ENCODE results near the gene OR8B12.

OR8B12 gene

DNA sequence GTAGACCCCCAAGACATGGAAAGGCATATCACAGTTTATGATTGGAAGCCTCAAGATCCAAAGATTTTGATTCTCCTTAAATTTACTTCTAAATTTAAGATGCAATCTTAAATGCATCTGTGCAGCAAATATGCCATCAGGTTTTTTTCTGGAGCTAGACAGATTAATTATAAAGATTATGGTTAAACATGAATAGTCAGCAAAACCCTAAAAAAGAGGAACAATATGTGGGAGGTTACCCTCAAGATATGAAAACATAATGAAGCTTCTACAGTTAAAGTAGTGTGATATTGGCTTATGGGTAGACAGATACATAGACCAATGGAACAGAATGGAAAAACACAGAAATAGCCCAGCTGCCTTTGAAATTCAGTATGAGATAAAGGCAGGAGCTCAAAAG is 31.7 kb downstream of the OR8B12 start:
- H3K9me3 ChIP-seq (ENCODE audit: control extremely low read depth in 1 of 5, control insufficient read depth in 4 of 5, insufficient read depth in 2 of 5, low read depth in 1 of 5, low read length in 4 of 5), result peaks cover 0 to 6% (median 0%) of the 10 kb centered on the region in 5 experiments
- H3K27me3 ChIP-seq (replicated peaks in 2 of 5; ENCODE audit: control insufficient read depth in 4 of 5, insufficient read depth in 5 of 5, low read length in 4 of 5), result peaks cover 0 to 14% (median 3%) of the 10 kb centered on the region in 5 experiments
- H3K27ac ChIP-seq (ENCODE audit: insufficient read depth in 1 of 2, low read depth in 1 of 2, low read length in 2 of 2, poor library complexity in 1 of 2, severe bottlenecking in 2 of 2), result no peak overlapping the region
- ChIA-PET POLR2A (no interaction called here), CTCF (no interaction called here)
- DNase-seq, result peak in 2 of 3 donors; percentile 19 to 34
- no peaks in the 10 kb centered on the region for H3K36me3 ChIP-seq (ENCODE audit: control insufficient read depth in 4 of 4, insufficient read depth in 4 of 4, low read length in 3 of 4)
- no peaks in the 10 kb centered on the region for H3K4me1 ChIP-seq (ENCODE audit: control extremely low read depth in 1 of 4, control insufficient read depth in 4 of 4, insufficient read depth in 4 of 4, low read length in 3 of 4)
- H3K4me3 ChIP-seq (ENCODE audit: control insufficient read depth in 1 of 7, extremely low read depth in 1 of 7, insufficient read depth in 4 of 7, low read depth in 2 of 7, low read length in 6 of 7), result no peak overlapping the region

DNA sequence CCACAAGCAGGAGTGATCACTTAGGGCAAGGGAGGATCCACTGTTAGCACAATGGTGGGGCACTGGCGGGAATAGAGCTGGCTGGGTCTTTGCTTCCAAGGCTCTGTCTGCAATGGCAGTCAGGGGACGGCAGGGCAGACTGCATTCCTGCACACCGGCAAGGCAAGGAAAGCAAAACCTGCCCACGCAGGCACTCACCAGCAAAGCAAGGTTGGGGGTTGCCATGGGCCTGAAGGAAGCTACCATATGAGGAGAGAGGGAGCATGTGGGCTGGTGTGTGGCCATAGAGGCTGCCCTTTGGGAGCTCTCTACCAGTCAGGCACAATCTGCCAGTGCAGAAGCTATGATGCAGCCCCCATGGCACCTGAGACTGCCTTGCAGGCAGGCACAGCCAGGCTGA is 33.2 kb downstream of the OR8B12 start:
- H3K4me1 ChIP-seq (ENCODE audit: control extremely low read depth in 1 of 4, control insufficient read depth in 4 of 4, insufficient read depth in 4 of 4, low read length in 3 of 4), result no peaks in the 10 kb centered on the region
- no peaks in the 10 kb centered on the region for H3K36me3 ChIP-seq (ENCODE audit: control insufficient read depth in 4 of 4, insufficient read depth in 4 of 4, low read length in 3 of 4)
- CTCF ChIA-PET, result no interaction called here
- 92% methylated on average over 2 of the region's 4 CpGs for WGBS (ENCODE audit: insufficient coverage)
- H3K9me3 ChIP-seq (ENCODE audit: control extremely low read depth in 1 of 5, control insufficient read depth in 4 of 5, insufficient read depth in 2 of 5, low read depth in 1 of 5, low read length in 4 of 5), result peaks cover 0 to 6% (median 0%) of the 10 kb centered on the region in 5 experiments
- H3K27me3 ChIP-seq (replicated peaks in 2 of 5; ENCODE audit: control insufficient read depth in 4 of 5, insufficient read depth in 5 of 5, low read length in 4 of 5), result peaks cover 0 to 9% (median 3%) of the 10 kb centered on the region in 5 experiments
- no peak for DNase-seq
- H3K4me3 ChIP-seq (ENCODE audit: control insufficient read depth in 1 of 7, extremely low read depth in 1 of 7, insufficient read depth in 4 of 7, low read depth in 2 of 7, low read length in 6 of 7), result no peak overlapping the region
- H3K27ac ChIP-seq (ENCODE audit: insufficient read depth in 1 of 2, low read depth in 1 of 2, low read length in 2 of 2, poor library complexity in 1 of 2, severe bottlenecking in 2 of 2), result no peak overlapping the region
- POLR2A ChIA-PET, result no interaction called here

DNA sequence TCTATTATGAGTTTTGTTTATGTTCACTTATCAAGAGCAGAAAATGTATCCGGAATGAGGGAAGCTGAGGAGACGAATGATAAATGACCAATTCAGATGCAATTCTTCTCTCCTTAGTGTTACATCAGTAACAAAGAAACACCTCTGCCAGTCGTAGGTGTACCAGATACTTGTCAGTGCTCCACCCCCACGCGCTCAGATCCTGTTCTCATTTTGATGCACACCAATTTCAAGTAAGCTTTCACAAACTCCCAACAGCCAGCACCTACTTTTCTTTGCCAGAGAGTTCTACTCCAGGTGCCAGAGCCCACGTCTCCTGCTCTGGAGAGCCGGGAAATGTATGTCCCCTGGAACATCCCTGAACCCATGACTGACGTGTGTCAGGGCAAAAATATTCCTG is 43.7 kb downstream of the OR8B12 start:
- DNase-seq, result no peak
- H3K27ac ChIP-seq (ENCODE audit: insufficient read depth in 1 of 2, low read depth in 1 of 2, low read length in 2 of 2, poor library complexity in 1 of 2, severe bottlenecking in 2 of 2), result no peak overlapping the region
- 92% methylated on average over 6 of the region's 8 CpGs for WGBS (ENCODE audit: insufficient coverage)
- ChIA-PET CTCF (no interaction called here), POLR2A (no interaction called here)
- peaks cover 0 to 10% (median 0%) of the 10 kb centered on the region in 5 experiments for H3K27me3 ChIP-seq (replicated peaks in 2 of 5; ENCODE audit: control insufficient read depth in 4 of 5, insufficient read depth in 5 of 5, low read length in 4 of 5)
- no peaks in the 10 kb centered on the region for H3K36me3 ChIP-seq (ENCODE audit: control insufficient read depth in 4 of 4, insufficient read depth in 4 of 4, low read length in 3 of 4)
- H3K9me3 ChIP-seq (ENCODE audit: control extremely low read depth in 1 of 5, control insufficient read depth in 4 of 5, insufficient read depth in 2 of 5, low read depth in 1 of 5, low read length in 4 of 5), result no peaks in the 10 kb centered on the region
- H3K4me3 ChIP-seq (ENCODE audit: control insufficient read depth in 1 of 7, extremely low read depth in 1 of 7, insufficient read depth in 4 of 7, low read depth in 2 of 7, low read length in 6 of 7), result no peak overlapping the region
- no peaks in the 10 kb centered on the region for H3K4me1 ChIP-seq (ENCODE audit: control extremely low read depth in 1 of 4, control insufficient read depth in 4 of 4, insufficient read depth in 4 of 4, low read length in 3 of 4)

DNA sequence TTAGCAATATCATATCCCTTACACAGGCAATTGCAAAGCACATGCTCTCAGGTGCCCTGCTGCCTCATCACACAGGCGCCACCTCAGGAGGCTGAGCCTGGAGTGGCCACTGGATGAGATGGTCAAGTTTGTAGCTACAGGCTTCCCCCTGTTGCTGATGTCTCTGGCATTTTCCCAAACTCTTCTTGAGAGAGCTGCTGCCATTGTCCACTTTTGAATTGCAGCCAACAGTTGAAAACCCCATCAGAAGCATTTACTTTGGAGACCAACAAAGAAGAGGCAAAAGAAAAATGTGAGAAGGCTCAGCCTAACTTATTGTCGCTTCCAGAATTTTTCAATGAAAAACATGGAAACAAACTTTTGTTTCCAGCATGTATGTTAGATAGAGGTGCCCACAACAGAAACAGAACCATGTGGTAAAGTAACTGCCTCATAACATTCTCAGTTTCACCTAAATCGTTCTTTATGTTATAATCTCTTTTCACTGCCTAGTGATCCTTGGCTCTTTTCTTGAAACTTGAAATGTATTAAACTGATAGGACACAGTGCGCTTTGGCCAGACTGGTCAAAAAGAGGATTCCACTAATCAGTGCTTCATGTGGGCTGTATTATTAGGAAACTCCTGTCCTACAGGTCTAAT is 50.3 kb downstream of the OR8B12 start:
- POLR2A ChIA-PET, result no interaction called here
- Histone ChIP-seq H3K9me3 (ENCODE audit: control extremely low read depth in 1 of 5, control insufficient read depth in 4 of 5, insufficient read depth in 2 of 5, low read depth in 1 of 5, low read length in 4 of 5) (peaks cover 0 to 4% (median 0%) of the 10 kb centered on the region in 5 experiments), H3K36me3 (ENCODE audit: control insufficient read depth in 4 of 4, insufficient read depth in 4 of 4, low read length in 3 of 4) (no peaks in the 10 kb centered on the region), H3K27me3 (replicated peaks in 2 of 5; ENCODE audit: control insufficient read depth in 4 of 5, insufficient read depth in 5 of 5, low read length in 4 of 5) (peaks cover 0 to 7% (median 2%) of the 10 kb centered on the region in 5 experiments), H3K27ac (ENCODE audit: insufficient read depth in 1 of 2, low read depth in 1 of 2, low read length in 2 of 2, poor library complexity in 1 of 2, severe bottlenecking in 2 of 2) (no peak overlapping the region), H3K4me1 (ENCODE audit: control extremely low read depth in 1 of 4, control insufficient read depth in 4 of 4, insufficient read depth in 4 of 4, low read length in 3 of 4) (no peaks in the 10 kb centered on the region), H3K4me3 (ENCODE audit: control insufficient read depth in 1 of 7, extremely low read depth in 1 of 7, insufficient read depth in 4 of 7, low read depth in 2 of 7, low read length in 6 of 7) (no peak overlapping the region)
- 100% methylated on average over 3 of the region's 4 CpGs for WGBS (ENCODE audit: insufficient coverage)
- CTCF ChIA-PET, result no interaction called here
- no peak for DNase-seq

Data from common myeloid progenitor, CD34-positive (primary cell).